ENCODE measurements around the gene E2F6.
A peak's percentile ranks its signal among the peaks of the same experiment; 100 is the strongest.

E2F6 gene

DNA sequence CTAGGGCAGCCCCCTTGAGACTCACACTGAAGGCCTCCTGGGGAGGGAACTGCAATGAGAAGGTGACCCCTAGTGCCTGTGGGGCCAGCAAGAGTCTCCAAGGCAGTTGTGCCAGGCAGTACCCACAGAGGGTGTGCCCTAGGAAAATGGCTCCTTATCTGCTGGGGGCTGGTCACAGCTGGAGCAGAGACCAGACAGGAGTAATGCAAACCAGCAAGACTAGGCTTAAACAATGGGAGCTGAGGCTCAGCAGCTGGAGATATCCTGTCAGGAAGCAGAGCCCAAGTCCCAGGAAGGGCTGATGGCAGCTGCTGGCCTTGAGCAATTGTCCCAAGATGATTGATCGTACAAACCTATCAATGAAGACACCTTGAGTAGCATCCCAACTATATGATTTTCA is 26.8 kb upstream of the E2F6 start:
- DNase-seq: no peak

- no peak for DNase-seq
Measured at GRCh38 chr2:11492244-11492643, 26.3 kb upstream of the E2F6 start.

GRCh38 chr2:11491348-11491933 is 25.5 kb upstream of the E2F6 start:
- no peak for DNase-seq

- DNase-seq: no peak
Measured at GRCh38 chr2:11490194-11490593, 24.2 kb upstream of the E2F6 start.

DNA sequence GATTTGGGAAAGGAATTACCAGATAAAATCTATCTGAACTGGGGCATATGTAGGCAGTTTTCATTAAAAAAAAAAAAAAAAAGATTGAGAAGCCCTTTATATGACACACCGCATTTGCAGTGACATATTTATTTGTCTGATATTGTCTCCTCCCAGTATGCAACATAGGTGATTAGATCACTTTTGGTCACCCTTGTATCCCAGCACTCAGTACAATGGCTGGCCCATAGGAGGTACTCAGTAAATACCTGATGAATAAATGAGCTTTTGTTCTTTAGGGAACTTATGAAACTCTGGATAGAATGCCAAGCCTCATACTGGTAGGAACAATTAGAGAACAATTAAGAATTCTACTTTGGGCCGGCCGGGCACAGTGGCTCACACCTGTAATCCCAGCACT is 22.8 kb upstream of the E2F6 start:
- no peak for DNase-seq

- no peak for DNase-seq
Measured at GRCh38 chr2:11483806-11484617, 18.1 kb upstream of the E2F6 start.

DNA sequence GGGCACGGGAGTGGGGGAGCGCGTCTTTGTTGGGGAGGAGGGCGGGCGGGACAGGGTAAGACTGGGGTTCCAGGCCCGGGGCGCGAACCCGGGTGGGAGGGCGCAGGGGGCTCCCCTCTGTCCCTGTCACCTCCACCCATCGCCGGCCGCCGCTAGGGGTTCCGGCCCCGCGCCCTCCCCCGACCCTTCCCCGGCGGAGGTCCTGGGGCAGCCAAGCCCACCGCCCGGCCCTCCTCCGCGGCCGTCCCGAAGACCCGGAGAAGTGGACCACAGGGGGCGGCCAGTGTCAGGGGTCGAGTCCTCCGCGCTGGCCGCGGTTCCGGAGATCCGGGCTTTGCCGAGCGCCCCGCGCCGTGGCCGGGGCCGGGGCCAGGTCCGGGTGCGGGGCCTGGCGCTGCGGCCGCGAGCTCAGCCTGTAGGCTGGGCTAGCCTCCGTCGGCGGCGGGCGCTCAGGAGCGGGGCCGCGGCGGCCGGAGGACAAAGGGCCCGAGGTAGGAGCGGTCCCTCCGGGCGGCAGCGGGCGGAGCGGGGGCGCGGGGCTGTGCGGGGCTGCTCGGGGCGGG is 16.6 kb upstream of the E2F6 start:
- no peak for DNase-seq

DNA sequence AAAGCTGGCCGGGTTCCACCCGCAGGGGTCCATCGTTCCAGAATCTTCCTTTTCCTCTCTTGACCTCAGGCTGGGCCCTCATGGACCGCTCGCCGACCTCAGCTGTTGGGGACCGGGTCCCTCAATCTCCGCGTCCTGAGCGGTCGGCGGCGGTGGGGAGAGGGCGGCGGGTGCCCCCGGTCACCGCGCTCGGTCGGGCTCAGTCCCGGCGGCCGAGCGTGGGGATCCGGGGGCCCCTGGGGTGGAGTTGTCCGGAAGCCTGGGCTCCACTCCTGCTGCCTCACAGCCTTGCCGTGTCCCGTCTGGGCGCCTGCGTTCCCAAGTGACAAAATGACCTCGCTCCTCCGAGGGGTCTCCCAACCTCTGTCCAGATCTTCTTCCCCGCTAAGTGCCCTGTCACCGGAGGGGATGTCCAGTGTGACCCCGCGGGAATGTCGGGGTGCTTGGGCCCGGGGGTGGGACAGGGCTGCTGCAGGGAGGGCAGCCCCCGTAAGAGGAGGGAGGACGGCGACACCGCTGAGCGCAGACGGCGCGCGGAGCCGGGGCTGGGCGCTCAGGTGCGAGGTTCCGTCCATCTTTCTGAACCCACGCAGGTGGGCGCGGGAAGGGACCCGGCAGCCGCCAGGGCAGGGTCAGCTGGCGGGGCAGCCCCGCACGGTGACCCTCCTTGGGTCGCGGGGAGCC is 16.0 kb upstream of the E2F6 start:
- no peak for DNase-seq

DNA sequence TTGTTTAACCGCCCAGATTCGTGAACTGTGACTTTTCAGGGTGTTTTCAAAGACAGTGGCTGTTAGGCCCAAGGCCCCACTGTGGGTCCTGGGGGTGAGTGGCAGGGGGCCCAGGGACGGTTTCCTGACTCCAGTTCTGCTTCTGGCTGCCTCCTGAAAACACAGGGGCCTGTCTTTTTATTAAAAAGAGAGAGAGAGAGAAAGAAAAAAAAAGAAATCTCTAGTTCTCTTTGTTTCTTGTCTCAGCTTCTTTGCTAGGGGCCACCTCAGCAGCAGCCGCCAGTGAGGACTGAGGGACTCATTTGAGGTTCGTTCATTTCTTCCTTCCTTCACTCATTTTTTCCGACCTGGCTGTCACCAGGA is 15.4 kb upstream of the E2F6 start:
- no peak for DNase-seq

GRCh38 chr2:11480859-11481258 is 14.9 kb upstream of the E2F6 start:
- DNase-seq: no peak

DNA sequence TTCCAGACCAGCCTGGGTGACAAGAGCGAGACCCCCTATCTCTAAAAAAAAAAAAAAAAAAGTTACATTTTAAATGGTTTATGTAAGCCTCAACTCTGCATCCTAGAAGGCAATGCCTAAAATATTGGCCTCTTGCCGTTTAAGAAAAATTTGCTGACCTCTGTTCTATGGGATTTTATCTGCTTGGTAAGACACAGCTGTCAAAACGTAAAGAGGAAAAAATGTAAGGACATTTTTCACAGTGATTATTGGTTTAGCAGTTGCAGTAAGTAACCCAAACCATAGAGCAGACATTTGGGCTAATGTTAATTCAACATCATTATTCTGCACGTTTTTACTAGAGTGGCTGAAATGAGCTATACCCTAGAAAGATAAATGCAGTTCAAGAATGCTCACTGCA is 14.4 kb upstream of the E2F6 start:
- DNase-seq: no peak

DNA sequence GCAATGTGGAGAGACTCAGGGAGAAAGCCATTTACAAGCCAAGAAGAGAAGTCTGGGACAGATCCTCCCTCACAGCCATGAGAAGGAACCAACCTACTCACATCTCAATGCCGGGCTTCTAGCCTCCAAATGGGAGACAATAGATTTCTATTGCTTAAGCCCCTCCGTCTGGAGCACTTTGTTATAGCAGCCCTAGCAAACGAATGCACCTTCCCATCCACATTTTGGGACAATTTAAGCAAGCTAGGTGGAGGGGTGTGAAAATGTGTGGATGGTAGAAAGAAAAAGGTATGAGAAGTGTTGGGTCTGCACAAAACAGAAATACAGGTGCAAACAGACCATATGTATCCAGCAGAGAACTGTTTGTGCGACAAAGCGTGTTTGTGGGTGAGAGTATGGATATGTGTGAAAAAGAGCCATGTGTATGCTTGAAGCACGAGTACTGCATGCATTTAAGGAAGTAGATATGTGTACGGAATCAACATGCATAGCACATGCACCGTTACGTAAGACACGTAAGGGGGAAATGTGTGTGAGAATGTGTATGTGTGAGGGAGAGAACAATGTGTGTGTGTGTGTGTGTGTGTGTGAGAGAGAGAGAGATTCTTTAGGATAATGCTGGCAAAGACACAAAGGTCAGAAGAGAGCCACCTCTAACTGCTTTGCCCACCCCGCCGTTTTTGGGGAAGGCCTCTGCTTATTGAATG is 13.1 kb upstream of the E2F6 start:
- DNase-seq: no peak

- peak; percentile 22 to 30 for DNase-seq
Measured at GRCh38 chr2:11477994-11478393, 12.0 kb upstream of the E2F6 start.

- no peak for DNase-seq
Measured at GRCh38 chr2:11473659-11474433, 7.9 kb upstream of the E2F6 start.

DNA sequence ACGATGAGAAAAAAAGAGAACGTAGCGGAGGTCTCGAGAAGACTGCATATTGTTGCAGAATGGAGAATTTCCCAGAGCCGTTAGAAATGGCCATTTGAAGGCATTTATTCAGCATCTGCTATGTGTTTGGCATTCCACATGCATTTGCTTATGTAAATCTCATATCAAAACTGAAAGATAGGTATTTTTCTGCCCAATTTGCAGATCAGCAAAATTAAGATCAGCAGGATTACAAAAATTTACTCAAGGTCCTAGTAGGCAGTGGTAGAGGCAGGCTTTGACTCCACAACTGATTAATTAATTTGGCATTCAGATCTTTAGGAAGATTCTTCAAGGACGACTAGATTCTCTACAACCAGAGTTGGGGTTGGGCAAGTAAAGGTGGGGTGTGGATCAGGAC is 1.8 kb upstream of the E2F6 start:
- no peak for DNase-seq

- DNase-seq: no peak
Measured at GRCh38 chr2:11467129-11467649, 1.2 kb upstream of the E2F6 start.

DNA sequence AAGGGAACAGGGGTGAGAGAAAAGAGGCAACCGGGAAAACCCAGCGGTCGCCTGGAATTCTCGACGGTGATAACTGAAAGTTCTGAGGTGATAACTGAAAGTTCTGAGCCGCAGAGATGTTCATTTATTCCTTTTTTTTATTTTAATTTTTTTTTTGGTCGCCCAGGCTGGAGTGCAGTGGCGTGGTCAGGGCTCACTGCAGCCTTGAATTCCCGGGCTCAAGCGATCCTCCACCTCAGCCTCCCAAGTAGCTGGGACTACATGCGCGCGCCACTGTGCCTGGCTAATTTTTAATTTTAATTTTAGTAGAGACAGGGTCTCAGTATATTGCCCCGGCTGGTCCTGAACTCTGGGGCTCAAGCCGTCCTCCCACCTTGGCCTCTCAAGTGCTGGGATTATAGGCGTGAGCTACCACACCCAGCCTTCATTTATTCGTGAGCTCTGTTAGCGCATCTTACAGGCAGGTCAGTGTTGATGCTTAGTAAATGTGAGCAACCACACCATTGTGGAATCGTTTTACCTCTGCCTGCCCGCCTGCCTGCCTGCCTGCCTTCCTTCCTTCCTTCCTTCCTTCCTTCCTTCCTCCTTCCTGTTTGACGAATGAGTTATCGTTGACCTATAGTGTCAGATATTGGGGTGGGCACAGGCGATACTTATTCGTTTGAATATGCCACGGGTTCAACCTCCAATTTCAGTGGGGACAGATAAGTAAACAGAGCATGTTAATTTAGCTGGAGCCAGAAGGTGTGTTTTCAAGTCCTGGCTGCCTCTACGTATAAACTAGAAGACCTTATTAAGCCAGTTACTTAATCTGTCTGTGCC is 557 bp upstream of the E2F6 start:
- no peak for DNase-seq

DNA sequence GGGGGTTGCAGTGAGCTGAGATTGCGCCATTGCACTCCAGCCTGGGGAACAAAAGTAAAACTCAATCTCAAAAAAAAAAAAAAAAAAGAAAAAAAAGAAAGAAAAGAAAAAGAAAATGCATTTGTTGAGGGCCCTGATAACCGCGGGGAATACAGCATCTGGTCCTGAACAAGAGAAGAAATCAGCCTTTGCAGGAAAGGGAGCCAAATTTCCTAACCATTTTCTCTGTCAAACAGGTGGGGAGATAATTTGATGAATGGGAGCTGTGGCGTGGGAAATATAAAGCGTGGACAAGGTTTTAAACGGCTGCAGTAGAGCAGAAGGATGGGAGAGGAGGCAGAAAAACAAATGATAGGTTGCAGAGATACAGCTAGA is 864 bp downstream of the E2F6 start:
- no peak for DNase-seq

- no peak for DNase-seq
Measured at GRCh38 chr2:11459816-11460215, 6.1 kb downstream of the E2F6 start.

GRCh38 chr2:11458753-11459152 is 7.2 kb downstream of the E2F6 start:
- no peak for DNase-seq

- DNase-seq: no peak
Measured at GRCh38 chr2:11457935-11458334, 8.0 kb downstream of the E2F6 start.

All from AML-193 (cell line).